Measurements from ENCODE around the gene GSG1. TPM values are rescaled to one million over a fixed set of nuclear protein-coding genes. Genes with fewer than 3 reads are reported as not detected.

The GSG1 gene
- total RNA-seq, 4 donors from 2014 or later: 1.2 TPM; not detected in 3

DNA sequence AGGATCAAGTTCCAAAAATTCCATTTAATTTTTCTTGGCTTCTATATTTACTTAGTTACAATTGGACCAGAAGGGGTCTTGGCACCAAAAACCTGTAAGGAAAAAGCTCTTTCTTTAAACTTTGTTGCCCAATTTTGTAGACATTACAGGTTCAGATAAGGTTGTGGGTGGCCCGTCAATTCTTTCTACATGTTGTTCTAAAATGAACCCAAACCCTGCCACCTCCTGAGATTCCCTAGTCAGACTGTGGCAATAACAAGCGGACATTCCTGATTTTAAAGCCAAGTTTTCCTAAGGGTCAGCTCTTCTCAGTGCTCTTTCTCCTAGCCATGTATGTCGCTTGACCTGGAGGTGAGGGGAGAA, 45.0 kb upstream of the GSG1 start:
- Histone ChIP-seq H3K4me3 (replicated peaks in 1 of 3) (no peak overlapping the region), H3K4me1 (peaks cover 30 to 56% of the 10 kb centered on the region in 2 donors), H3K9me3 (no peaks in the 10 kb centered on the region), H3K27ac (peak overlapping the region; percentile 47 to 82 (median 67)), H3K27me3 (no peaks in the 10 kb centered on the region), H3K36me3 (no peaks in the 10 kb centered on the region)
- no peak for TF ChIP-seq POLR2A (IDR thresholded peaks at IDR 0.05)
- TF ChIP-seq, protein P1, sequence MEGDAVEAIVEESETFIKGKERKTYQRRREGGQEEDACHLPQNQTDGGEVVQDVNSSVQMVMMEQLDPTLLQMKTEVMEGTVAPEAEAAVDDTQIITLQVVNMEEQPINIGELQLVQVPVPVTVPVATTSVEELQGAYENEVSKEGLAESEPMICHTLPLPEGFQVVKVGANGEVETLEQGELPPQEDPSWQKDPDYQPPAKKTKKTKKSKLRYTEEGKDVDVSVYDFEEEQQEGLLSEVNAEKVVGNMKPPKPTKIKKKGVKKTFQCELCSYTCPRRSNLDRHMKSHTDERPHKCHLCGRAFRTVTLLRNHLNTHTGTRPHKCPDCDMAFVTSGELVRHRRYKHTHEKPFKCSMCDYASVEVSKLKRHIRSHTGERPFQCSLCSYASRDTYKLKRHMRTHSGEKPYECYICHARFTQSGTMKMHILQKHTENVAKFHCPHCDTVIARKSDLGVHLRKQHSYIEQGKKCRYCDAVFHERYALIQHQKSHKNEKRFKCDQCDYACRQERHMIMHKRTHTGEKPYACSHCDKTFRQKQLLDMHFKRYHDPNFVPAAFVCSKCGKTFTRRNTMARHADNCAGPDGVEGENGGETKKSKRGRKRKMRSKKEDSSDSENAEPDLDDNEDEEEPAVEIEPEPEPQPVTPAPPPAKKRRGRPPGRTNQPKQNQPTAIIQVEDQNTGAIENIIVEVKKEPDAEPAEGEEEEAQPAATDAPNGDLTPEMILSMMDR (IDR thresholded peaks at IDR 0.05): no peak
- intact Hi-C loops (cut with DNase I): no loop called here
- 67 to 78% methylated on average over 3 of the region's 3 CpGs for WGBS, 2 donors
- no peak for DNase-seq

DNA sequence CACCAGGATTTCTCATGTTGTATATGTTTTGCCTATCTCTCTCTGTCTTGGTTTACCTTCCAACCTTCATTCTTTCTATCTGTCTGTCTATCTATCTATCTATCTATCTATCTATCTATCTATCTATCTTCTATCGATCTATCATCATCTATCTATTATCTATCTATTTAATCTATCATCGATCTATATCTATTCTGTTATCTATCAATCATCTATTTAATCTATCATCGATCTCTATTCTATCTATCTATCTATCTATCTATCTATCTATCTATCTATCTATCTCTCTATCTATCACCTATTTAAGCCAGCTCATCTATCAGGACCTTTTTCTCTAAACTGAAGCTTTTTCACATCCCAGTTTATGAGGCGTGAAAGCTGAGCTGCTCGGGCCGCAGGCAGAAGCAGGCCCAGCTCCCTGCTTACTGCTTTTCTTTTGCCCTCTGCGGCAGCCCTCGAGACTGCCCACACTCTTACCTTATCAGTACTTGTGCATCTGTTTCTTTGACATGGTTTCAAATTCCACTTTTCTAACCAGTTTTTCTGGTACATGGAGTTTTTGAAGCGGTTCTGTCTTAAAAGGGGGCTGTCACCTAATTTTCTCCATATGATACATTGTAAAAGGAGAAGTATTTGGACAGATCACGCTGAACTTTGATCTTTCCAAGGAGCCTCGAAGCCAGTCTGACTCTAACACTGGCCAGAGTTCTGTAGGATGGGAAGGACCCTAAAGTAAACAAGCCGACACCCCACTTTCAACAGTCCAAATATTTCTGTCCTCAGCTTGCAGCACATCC, 44.4 kb upstream of the GSG1 start:
- H3K27me3 ChIP-seq: no peaks in the 10 kb centered on the region
- TF ChIP-seq, protein P1 (IDR thresholded peaks at IDR 0.05): no peak
- TF ChIP-seq POLR2A (IDR thresholded peaks at IDR 0.05): peak in 1 of 2 donors; percentile 40
- H3K36me3 ChIP-seq: no peaks in the 10 kb centered on the region
- no peak overlapping the region for H3K4me3 ChIP-seq (replicated peaks in 1 of 3)
- 43 to 45% methylated on average over 12 of the region's 12 CpGs for WGBS, 2 donors
- H3K4me1 ChIP-seq: peaks cover 30 to 50% of the 10 kb centered on the region in 2 donors
- H3K27ac ChIP-seq: peak overlapping the region; percentile 47 to 82 (median 67)
- peak; percentile 76 to 80 for DNase-seq
- H3K9me3 ChIP-seq: no peaks in the 10 kb centered on the region
- intact Hi-C loops (cut with DNase I): no loop called here

DNA sequence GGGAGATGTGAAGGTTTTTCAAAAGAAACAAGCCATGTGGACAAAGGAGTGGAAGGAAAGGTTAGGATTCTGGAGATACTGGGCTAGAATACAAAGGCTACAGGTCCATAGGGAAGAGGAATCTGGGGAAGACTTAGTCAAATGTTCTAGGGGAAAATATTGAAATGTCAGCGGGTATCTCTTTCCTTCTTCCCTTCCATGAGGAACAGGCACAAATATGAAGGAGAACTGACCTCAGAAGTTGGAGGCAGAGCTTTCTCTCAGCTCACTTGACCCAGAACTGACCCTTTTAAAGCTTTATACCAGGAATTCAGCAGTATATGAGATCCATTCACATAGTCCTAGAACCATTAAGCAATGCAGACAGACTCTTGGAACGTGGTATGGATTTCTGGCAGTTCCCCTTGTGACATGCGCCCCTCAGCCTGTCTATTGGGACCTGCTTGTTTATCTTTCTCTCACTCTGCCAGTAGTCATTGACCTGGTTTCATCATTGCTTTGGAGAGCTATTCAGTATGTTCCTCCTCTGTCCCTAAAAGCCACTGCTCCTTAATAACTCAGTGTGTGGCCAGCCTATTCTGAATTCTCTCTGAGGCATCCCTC, 43.0 kb upstream of the GSG1 start:
- WGBS, 2 donors: 39 to 43% methylated on average over 3 of the region's 3 CpGs
- H3K4me3 ChIP-seq (replicated peaks in 1 of 3): no peak overlapping the region
- H3K9me3 ChIP-seq: no peaks in the 10 kb centered on the region
- intact Hi-C loops (cut with DNase I): no loop called here
- DNase-seq: peak; percentile 30 to 58
- peaks cover 30 to 50% of the 10 kb centered on the region in 2 donors for H3K4me1 ChIP-seq
- no peaks in the 10 kb centered on the region for H3K36me3 ChIP-seq
- H3K27ac ChIP-seq: peak overlapping the region; percentile 67 to 82 (median 75)
- TF ChIP-seq, protein P1 (IDR thresholded peaks at IDR 0.05): no peak
- peak in 1 of 2 donors; percentile 47 for TF ChIP-seq POLR2A (IDR thresholded peaks at IDR 0.05)
- H3K27me3 ChIP-seq: no peaks in the 10 kb centered on the region

DNA sequence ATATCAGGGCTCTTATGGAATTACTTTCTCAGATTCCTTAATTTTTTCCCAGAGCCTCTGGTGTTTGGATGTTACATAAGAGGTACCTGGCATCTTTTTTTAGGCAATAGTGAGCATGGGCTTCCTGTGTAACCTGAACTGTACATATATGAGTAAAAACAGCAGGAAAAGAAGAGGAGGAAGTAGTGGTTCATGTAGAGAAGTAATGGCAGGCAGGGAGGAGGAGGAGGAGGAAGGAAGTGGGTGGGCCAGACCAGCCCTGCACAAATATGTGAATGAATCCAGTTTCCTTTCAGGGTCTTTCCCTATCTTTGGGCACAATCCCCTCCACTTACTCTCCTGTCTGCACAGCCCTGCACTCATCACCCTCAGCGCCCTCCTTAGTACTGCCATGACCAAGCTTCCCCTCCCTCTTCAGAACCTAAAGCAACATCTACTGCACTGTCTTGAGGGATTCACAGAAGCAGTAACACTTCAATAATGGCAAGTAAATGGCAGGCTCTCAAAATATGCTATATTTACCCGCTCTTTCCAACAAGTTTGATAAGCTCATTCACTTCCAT, 40.9 kb upstream of the GSG1 start:
- Histone ChIP-seq H3K36me3 (no peaks in the 10 kb centered on the region), H3K4me3 (replicated peaks in 1 of 3) (no peak overlapping the region), H3K9me3 (no peaks in the 10 kb centered on the region), H3K27me3 (no peaks in the 10 kb centered on the region), H3K27ac (peak overlapping the region in 2 of 3 donors; percentile 25 to 26), H3K4me1 (peaks cover 30 to 50% of the 10 kb centered on the region in 2 donors)
- 94 to 100% methylated on average over 2 of the region's 2 CpGs for WGBS, 2 donors
- DNase-seq: no peak
- intact Hi-C loops (cut with DNase I): no loop called here
- no peak for TF ChIP-seq POLR2A (IDR thresholded peaks at IDR 0.05)
- TF ChIP-seq, protein P1 (IDR thresholded peaks at IDR 0.05): no peak

DNA sequence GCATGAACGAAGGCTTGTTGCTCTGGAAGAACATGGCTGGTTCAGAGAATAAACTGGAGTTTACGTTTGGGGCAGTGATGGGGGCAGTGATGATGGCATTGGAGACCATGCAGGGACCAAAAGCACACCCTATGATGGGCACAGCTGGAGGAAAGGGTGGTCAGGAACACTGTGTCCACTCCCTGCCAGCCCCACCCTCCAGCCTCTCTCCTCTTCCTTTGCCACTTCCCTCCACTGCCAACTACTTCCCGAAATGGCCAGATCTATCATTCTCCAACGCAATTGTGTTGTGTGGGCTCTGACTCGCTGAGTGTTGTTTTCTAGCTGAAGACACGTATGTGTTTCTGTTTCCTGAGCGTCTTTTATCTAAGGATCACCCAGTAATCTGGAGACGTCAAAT, 39.3 kb upstream of the GSG1 start:
- Histone ChIP-seq H3K27ac (no peak overlapping the region), H3K4me3 (replicated peaks in 1 of 3) (no peak overlapping the region), H3K9me3 (no peaks in the 10 kb centered on the region), H3K27me3 (no peaks in the 10 kb centered on the region), H3K4me1 (peaks cover 20 to 37% of the 10 kb centered on the region in 2 donors), H3K36me3 (no peaks in the 10 kb centered on the region)
- DNase-seq: no peak
- TF ChIP-seq POLR2A (IDR thresholded peaks at IDR 0.05): no peak
- TF ChIP-seq, protein P1 (IDR thresholded peaks at IDR 0.05): no peak
- intact Hi-C loops (cut with DNase I): no loop called here
- 93 to 94% methylated on average over 8 of the region's 8 CpGs for WGBS, 2 donors

All from thyroid gland (tissue), 4 donors.